Endothelial cell of umbilical vein (primary cell): ENCODE measurements around the gene LY9. TPM values are rescaled to one million over a fixed set of nuclear protein-coding genes. Genes with fewer than 3 reads are reported as not detected.

Source experiments
- BruUV-seq: library from RNA; stranded (reverse); fragments of 400-500 nt; replicated peaks from 2 replicates; lab custom pipeline; 2021; lab: Mats Ljungman, UMichigan
- CTCF ChIA-PET: fragments of 300-600, 350-600 bp; sonication (Branson Sonifier 250); formaldehyde crosslinking; loops from one replicate; lab custom pipeline; 2021; ENCODE audit warnings: antibody characterized with exemption, inconsistent platforms; lab: Charles Lee
- POLR2A ChIA-PET: fragments of 300-600, 350-600 bp; sonication (Branson Sonifier 250); formaldehyde crosslinking; loops from one replicate; lab custom pipeline; 2021; ENCODE audit warnings: antibody characterized with exemption, inconsistent platforms; lab: Charles Lee
- DNase-seq: peaks from one replicate; pipeline ENCODE4 v3.0.0-alpha.2; 2011; ENCODE audit warnings: low read depth, low spot score
- FAIRE-seq: peaks from 2 replicates; lab custom pipeline; 2011; peaks lifted over from hg19 to GRCh38; lab: Jason Lieb, UNC
- H2AFZ ChIP-seq: 2 replicates; pipeline ENCODE4 v1.6.0; 2012; ENCODE audit warnings: low read depth, low read length, control low read depth, inconsistent platforms
- H3K27ac ChIP-seq: 2 replicates; pipeline ENCODE4 v1.5.1; 2011; ENCODE audit warnings: low read depth, mild to moderate bottlenecking, control low read depth, low read length, moderate library complexity; ENCODE audit not compliant: insufficient read depth
- H3K27me3 ChIP-seq, 2 experiments: 2 replicates each; pipeline versions ENCODE4 v1.6.0 to v1.6.1; 2011; ENCODE audit warnings: low read length in 2 of 2, mixed read lengths in 1 of 2; ENCODE audit not compliant: control insufficient read depth in 2 of 2, insufficient read depth in 2 of 2
- H3K36me3 ChIP-seq, 2 experiments: 2 replicates in 1 of 2; 3 replicates in 1 of 2; pipeline ENCODE4 v1.5.1; 2011; ENCODE audit warnings: low read length in 2 of 2, mild to moderate bottlenecking in 1 of 2, moderate library complexity in 1 of 2; ENCODE audit not compliant: control insufficient read depth in 2 of 2, insufficient read depth in 2 of 2; ENCODE audit errors: extremely low read depth in 1 of 2
- H3K4me1 ChIP-seq: 3 replicates; pipeline ENCODE4 v1.5.1; 2011; ENCODE audit warnings: mild to moderate bottlenecking, low read length; ENCODE audit not compliant: control insufficient read depth, insufficient read depth; ENCODE audit errors: extremely low read depth
- H3K4me2 ChIP-seq: 2 replicates; pipeline ENCODE4 v1.6.1; 2011; ENCODE audit warnings: low read length, control low read depth, mixed read lengths; ENCODE audit not compliant: insufficient read depth
- H3K4me3 ChIP-seq, 3 experiments: fragments of 200-600 bp in 1 of 3; sonication (generic), shearing (Covaris generic) in 1 of 3; replicated peaks in 1 of 3; 2 replicates each; pipeline ENCODE4 v1.5.1; 2011 to 2016; ENCODE audit warnings: control low read depth in 3 of 3, low read length in 3 of 3, mild to moderate bottlenecking in 2 of 3, inconsistent platforms in 1 of 3, low read depth in 1 of 3, moderate library complexity in 1 of 3; ENCODE audit not compliant: insufficient read depth in 1 of 3
- H3K79me2 ChIP-seq: 2 replicates; pipeline ENCODE4 v1.6.0; 2012; ENCODE audit warnings: low read length, inconsistent platforms; ENCODE audit not compliant: control insufficient read depth, insufficient read depth
- H3K9ac ChIP-seq: replicated peaks from 2 replicates; pipeline ENCODE3; 2011; ENCODE audit warnings: low read length, control low read depth; ENCODE audit not compliant: insufficient read depth; ENCODE audit errors: extremely low read depth
- H3K9me1 ChIP-seq: replicated peaks from 3 replicates; pipeline ENCODE4 v1.6.0; 2011; ENCODE audit warnings: mild to moderate bottlenecking, low read length; ENCODE audit not compliant: control insufficient read depth, insufficient read depth; ENCODE audit errors: extremely low read depth
- H3K9me3 ChIP-seq: replicated peaks from 2 replicates; pipeline ENCODE4 v1.5.1; 2012; ENCODE audit warnings: low read length, inconsistent platforms; ENCODE audit not compliant: control insufficient read depth, insufficient read depth
- H4K20me1 ChIP-seq: replicated peaks from 2 replicates; pipeline ENCODE3; 2011; ENCODE audit warnings: mild to moderate bottlenecking, low read length; ENCODE audit not compliant: control insufficient read depth, insufficient read depth; ENCODE audit errors: extremely low read depth
- CTCF ChIP-seq, 2 donors: IDR thresholded peaks; 1 replicate in 1 of 2; 2 replicates in 1 of 2; pipeline ENCODE4 v1.5.1; 2011; ENCODE audit warnings: low read length in 2 of 2, mild to moderate bottlenecking in 2 of 2, moderate library complexity in 2 of 2, control low read depth in 1 of 2, inconsistent platforms in 1 of 2, low read depth in 1 of 2; ENCODE audit not compliant: insufficient read depth in 1 of 2; ENCODE audit errors: extremely low read depth in 1 of 2
- EZH2 ChIP-seq: IDR thresholded peaks from 2 replicates; pipeline ENCODE4 v1.6.1; 2012; ENCODE audit warnings: borderline replicate concordance, low read depth, mild to moderate bottlenecking, moderate library complexity, low read length, inconsistent platforms; ENCODE audit not compliant: severe bottlenecking
- FOS ChIP-seq: IDR thresholded peaks from 2 replicates; pipeline ENCODE4 v1.6.1; 2011; ENCODE audit warnings: mild to moderate bottlenecking, low read length, moderate library complexity, borderline replicate concordance; ENCODE audit not compliant: insufficient read depth
- GATA2 ChIP-seq: IDR thresholded peaks from 2 replicates; pipeline ENCODE4 v1.7.0; 2011; ENCODE audit warnings: low read depth, mild to moderate bottlenecking, moderate library complexity, mixed read lengths, low read length; ENCODE audit not compliant: insufficient read length, insufficient read depth
- JUN ChIP-seq: IDR thresholded peaks from 2 replicates; pipeline ENCODE4 v1.6.1; 2011; ENCODE audit warnings: borderline replicate concordance, low read depth; ENCODE audit not compliant: insufficient read length, insufficient read depth
- MAX ChIP-seq: IDR thresholded peaks from 2 replicates; pipeline ENCODE4 v1.6.1; 2011; ENCODE audit not compliant: insufficient read depth, insufficient read length
- MYC ChIP-seq: IDR thresholded peaks from one replicate; pipeline ENCODE4 v1.6.1; 2011; ENCODE audit warnings: mild to moderate bottlenecking, low read depth, low read length
- POLR2A ChIP-seq: IDR thresholded peaks from 2 replicates; pipeline ENCODE4 v1.6.1; 2012; ENCODE audit warnings: low read depth, mild to moderate bottlenecking, control low read depth, low read length
- POLR2AphosphoS5 ChIP-seq: IDR thresholded peaks from 2 replicates; pipeline ENCODE4 v1.6.1; 2012; ENCODE audit warnings: low read depth, mild to moderate bottlenecking, control low read depth, low read length, moderate library complexity; ENCODE audit not compliant: insufficient read depth
- dilution Hi-C: fragments of 300-500 bp; cut with MboI; formaldehyde crosslinking; loops from one replicate; pipeline ENCODE4 v1.15.0; 2019; ENCODE audit warnings: low sequenced_read_pairs; ENCODE audit not compliant: extremely low pct_ligation_motif_present
- intact Hi-C: fragments of 100-400 bp; cut with micrococcal nuclease; formaldehyde crosslinking; loops from one replicate; pipeline ENCODE4 v1.10.0; 2022
- polyA plus RNA-seq, 4 experiments: library from polyadenylated mRNA; depleted of rRNA in 3 of 4; stranded (reverse) in 3 of 4; unstranded in 1 of 4; fragments of >200 nt; gene quantifications; 2 replicates each; pipeline versions ENCODE4 v1.2.1 to v1.2.3, GENCODE V29; 2011 to 2012; ENCODE audit warnings: missing spikeins in 1 of 4
- total RNA-seq: library from RNA; stranded (reverse); gene quantifications from 2 replicates; pipeline ENCODE4 v1.2.3, GENCODE V29; 2021

Gene LY9
- total and polyA plus RNA-seq, 2 donors (not counting 3 experiments of a cell fraction or from before 2014, with no cell fraction given) = not detected

- no peak overlapping the region for H3K4me3 ChIP-seq
- H4K20me1 ChIP-seq = no peaks in the 10 kb centered on the region
- H3K27ac ChIP-seq = no peak overlapping the region
- DNase-seq (no peak), FAIRE-seq (no peak)
- peaks cover 0 to 4% of the 10 kb centered on the region in 2 experiments for H3K27me3 ChIP-seq
- H2AFZ ChIP-seq = no peak overlapping the region
- no peaks in the 10 kb centered on the region for H3K9me1 ChIP-seq
- no peak overlapping the region for H3K9ac ChIP-seq
- no peaks in the 10 kb centered on the region for H3K9me3 ChIP-seq
- dilution Hi-C loops = no loop called here
- TF ChIP-seq GATA2 = no peak
- TF ChIP-seq MYC = no peak
- no peak for TF ChIP-seq EZH2
- no peak for TF ChIP-seq FOS
- no peak for TF ChIP-seq JUN
- TF ChIP-seq CTCF (IDR thresholded peaks at IDR 0.05; ENCODE audit: extremely low read depth in 1 of 2, insufficient read depth in 1 of 2, low read depth in 1 of 2, low read length in 2 of 2) = no peak
- no peak for TF ChIP-seq POLR2A
- no peak for TF ChIP-seq MAX
- TF ChIP-seq POLR2AphosphoS5 = no peak
- intact Hi-C loops = no loop called here
- no peaks in the 10 kb centered on the region for H3K79me2 ChIP-seq
- H3K4me1 ChIP-seq = no peaks in the 10 kb centered on the region
- H3K36me3 ChIP-seq = no peaks in the 10 kb centered on the region
- no TSS peak for BruUV-seq
- POLR2A ChIA-PET = no interaction called here
- CTCF ChIA-PET = no interaction called here
- H3K4me2 ChIP-seq = no peak overlapping the region
Measured at GRCh38 chr1:160814316-160814715, 18.3 kb downstream of the LY9 start.
